CD8-positive, alpha-beta memory T cell (primary cell): ENCODE results near the gene ATP6V1E1. TPM values are rescaled to one million over a fixed set of nuclear protein-coding genes. Genes with fewer than 3 reads are reported as not detected.
A peak's percentile ranks its signal among the peaks of the same experiment; 100 is the strongest.
"Not testable (repeated sequence)": the region's sequence is repeated elsewhere in the genome, so short reads cannot be mapped to it uniquely, and the experiment has no call there.

Source experiments
- CTCF ChIA-PET: fragments of 350-600 bp; sonication (Branson Sonifier 250); formaldehyde crosslinking; loops from one replicate; lab custom pipeline; 2021; ENCODE audit warnings: antibody characterized with exemption; lab: Charles Lee
- POLR2A ChIA-PET: fragments of 350-600 bp; sonication (Branson Sonifier 250); formaldehyde crosslinking; loops from one replicate; lab custom pipeline; 2021; ENCODE audit warnings: antibody characterized with exemption; lab: Charles Lee
- DNase-seq, 5 donors: peaks; one replicate each; pipeline versions ENCODE4 v3.0.0 to v3.0.0-alpha.2; 2020 to 2022; ENCODE audit warnings: mixed read lengths in 1 of 5
- H3K27ac ChIP-seq: one replicate; pipeline ENCODE4 v1.7.0; 2013; ENCODE audit warnings: low read depth, mild to moderate bottlenecking, low read length, moderate library complexity
- H3K27me3 ChIP-seq: 2 replicates; pipeline ENCODE4 v1.7.0; 2013; ENCODE audit warnings: low read length, mild to moderate bottlenecking; ENCODE audit not compliant: insufficient read depth, poor library complexity, severe bottlenecking
- H3K36me3 ChIP-seq: 2 replicates; pipeline ENCODE4 v1.7.0; 2013; ENCODE audit warnings: mild to moderate bottlenecking, low read length, moderate library complexity; ENCODE audit not compliant: insufficient read depth
- H3K4me1 ChIP-seq: 2 replicates; pipeline ENCODE4 v1.7.0; 2013; ENCODE audit warnings: mild to moderate bottlenecking, low read length, moderate library complexity; ENCODE audit not compliant: insufficient read depth
- H3K4me3 ChIP-seq: 2 replicates; pipeline ENCODE4 v1.7.0; 2013; ENCODE audit warnings: mild to moderate bottlenecking, low read length
- H3K9me3 ChIP-seq: 2 replicates; pipeline ENCODE4 v1.7.0; 2013; ENCODE audit warnings: mild to moderate bottlenecking, low read length
- H3K27ac Mint-ChIP-seq, 8 donors: one replicate each; pipeline ENCODE4 v1.8.0; 2020 to 2021; ENCODE audit warnings: mixed read lengths in 8 of 8, mild to moderate bottlenecking in 6 of 8, inconsistent platforms in 3 of 8, moderate library complexity in 3 of 8
- H3K27me3 Mint-ChIP-seq, 2 donors: one replicate each; pipeline ENCODE4 v1.8.0; 2020 to 2021; ENCODE audit warnings: mixed read lengths in 2 of 2, mild to moderate bottlenecking in 1 of 2, moderate library complexity in 1 of 2
- H3K36me3 Mint-ChIP-seq, 3 donors: one replicate each; pipeline ENCODE4 v1.8.0; 2020 to 2021; ENCODE audit warnings: mixed read lengths in 3 of 3, inconsistent platforms in 1 of 3, mild to moderate bottlenecking in 1 of 3
- H3K4me1 Mint-ChIP-seq, 3 donors: one replicate each; pipeline ENCODE4 v1.8.0; 2020 to 2021; ENCODE audit warnings: mixed read lengths in 3 of 3, inconsistent platforms in 1 of 3, mild to moderate bottlenecking in 1 of 3
- H3K4me3 Mint-ChIP-seq, 7 donors: one replicate each; pipeline ENCODE4 v1.8.0; 2020 to 2021; ENCODE audit warnings: mixed read lengths in 7 of 7, mild to moderate bottlenecking in 6 of 7, moderate library complexity in 4 of 7, inconsistent platforms in 2 of 7
- H3K9me3 Mint-ChIP-seq, 5 donors: one replicate each; pipeline ENCODE4 v1.8.0; 2020 to 2022; ENCODE audit warnings: mixed read lengths in 5 of 5, mild to moderate bottlenecking in 3 of 5, moderate library complexity in 2 of 5, inconsistent platforms in 1 of 5
- polyA plus RNA-seq: library from polyadenylated mRNA; unstranded; fragments of 300-500 nt; fragmentation: Illumina TruSeq; gene quantifications from one replicate; pipeline ENCODE4 v1.2.3, GENCODE V29; 2021
- total RNA-seq, 2 experiments: library from RNA; stranded (reverse); gene quantifications; one replicate each; pipeline ENCODE4 v1.2.3, GENCODE V29; 2021

Gene ATP6V1E1
- total and polyA plus RNA-seq, 3 experiments from 2014 or later = 96.0 to 119 (median 97.6) TPM

GRCh38 chr22:17664414-17665055, 36.0 kb upstream of the ATP6V1E1 start:
- peaks cover 13 to 51% (median 20%) of the 10 kb centered on the region in 3 donors for H3K36me3 Mint-ChIP-seq
- H3K4me1 ChIP-seq = no peaks in the 10 kb centered on the region
- H3K9me3 ChIP-seq = no peaks in the 10 kb centered on the region
- H3K4me1 Mint-ChIP-seq = peaks cover 4 to 14% (median 10%) of the 10 kb centered on the region in 3 donors
- H3K27me3 Mint-ChIP-seq = no peaks in the 10 kb centered on the region
- no peak overlapping the region for H3K27ac ChIP-seq
- ChIA-PET POLR2A (no interaction called here), CTCF (no interaction called here)
- H3K4me3 ChIP-seq = no peak overlapping the region
- H3K27me3 ChIP-seq = no peaks in the 10 kb centered on the region
- H3K36me3 ChIP-seq = peaks cover 8% of the 10 kb centered on the region
- no peak for DNase-seq
- H3K9me3 Mint-ChIP-seq = peaks cover 0 to 9% (median 0%) of the 10 kb centered on the region in 5 donors
- peak overlapping the region in 2 of 8 donors; percentile 50 to 76 for H3K27ac Mint-ChIP-seq
- no peak overlapping the region for H3K4me3 Mint-ChIP-seq

GRCh38 chr22:17656870-17657395, 28.4 kb upstream of the ATP6V1E1 start:
- ChIA-PET CTCF (no interaction called here), POLR2A (no interaction called here)
- no peaks in the 10 kb centered on the region for H3K27me3 ChIP-seq
- no peaks in the 10 kb centered on the region for H3K9me3 ChIP-seq
- H3K27me3 Mint-ChIP-seq = no peaks in the 10 kb centered on the region
- no peak overlapping the region for H3K27ac ChIP-seq
- H3K4me3 Mint-ChIP-seq = no peak overlapping the region
- peaks cover 4% of the 10 kb centered on the region for H3K36me3 ChIP-seq
- no peak overlapping the region for H3K4me3 ChIP-seq
- H3K9me3 Mint-ChIP-seq = no peaks in the 10 kb centered on the region
- H3K4me1 ChIP-seq = no peaks in the 10 kb centered on the region
- H3K36me3 Mint-ChIP-seq = peaks cover 0 to 24% (median 7%) of the 10 kb centered on the region in 3 donors
- H3K27ac Mint-ChIP-seq = peak overlapping the region in 1 of 8 donors; percentile 88
- H3K4me1 Mint-ChIP-seq = peaks cover 5 to 9% (median 5%) of the 10 kb centered on the region in 3 donors
- DNase-seq = no peak

GRCh38 chr22:17655289-17655688, 26.7 kb upstream of the ATP6V1E1 start:
- no peak overlapping the region for H3K4me3 Mint-ChIP-seq
- H3K27me3 Mint-ChIP-seq = no peaks in the 10 kb centered on the region
- POLR2A ChIA-PET = no interaction called here
- H3K27ac Mint-ChIP-seq = no peak overlapping the region
- Histone ChIP-seq H3K27me3 (no peaks in the 10 kb centered on the region), H3K9me3 (no peaks in the 10 kb centered on the region), H3K4me3 (no peak overlapping the region), H3K27ac (no peak overlapping the region), H3K4me1 (no peaks in the 10 kb centered on the region), H3K36me3 (peaks cover 4% of the 10 kb centered on the region)
- H3K4me1 Mint-ChIP-seq = peaks cover 5 to 9% (median 5%) of the 10 kb centered on the region in 3 donors
- peaks cover 0 to 22% (median 5%) of the 10 kb centered on the region in 3 donors for H3K36me3 Mint-ChIP-seq
- no peak for DNase-seq
- H3K9me3 Mint-ChIP-seq = no peaks in the 10 kb centered on the region
- CTCF ChIA-PET = no interaction called here

DNA sequence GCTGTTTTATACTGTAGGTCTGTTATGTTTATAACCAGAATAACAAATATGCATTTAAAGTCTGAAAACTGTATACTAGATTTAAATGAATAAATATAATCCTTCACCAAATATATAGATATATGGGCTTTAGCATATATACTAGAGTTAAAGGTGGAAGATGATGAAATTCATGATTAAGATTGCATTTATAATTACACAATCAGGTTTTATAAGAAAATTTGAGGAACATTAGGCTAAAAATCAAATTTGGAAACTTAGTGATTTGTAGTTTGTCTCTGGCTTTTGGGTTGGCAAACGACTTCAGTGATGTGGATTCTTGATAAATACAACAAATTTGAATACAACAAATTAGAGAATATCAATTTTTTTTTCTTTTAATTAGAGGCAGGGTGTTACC, 20.0 kb upstream of the ATP6V1E1 start:
- no peaks in the 10 kb centered on the region for H3K4me1 ChIP-seq
- no peaks in the 10 kb centered on the region for H3K27me3 Mint-ChIP-seq

GRCh38 chr22:17647991-17648390, 19.4 kb upstream of the ATP6V1E1 start:
- CTCF ChIA-PET = no interaction called here
- Histone ChIP-seq H3K27me3 (no peaks in the 10 kb centered on the region), H3K4me1 (no peaks in the 10 kb centered on the region), H3K27ac (no peak overlapping the region), H3K36me3 (no peaks in the 10 kb centered on the region), H3K9me3 (no peaks in the 10 kb centered on the region), H3K4me3 (no peak overlapping the region)
- Mint-ChIP-seq H3K4me3 (no peak overlapping the region), H3K4me1 (peaks cover 11 to 15% (median 11%) of the 10 kb centered on the region in 3 donors), H3K9me3 (no peaks in the 10 kb centered on the region), H3K27ac (no peak overlapping the region), H3K27me3 (no peaks in the 10 kb centered on the region), H3K36me3 (peaks cover 0 to 11% (median 4%) of the 10 kb centered on the region in 3 donors)
- no peak for DNase-seq
- POLR2A ChIA-PET = no interaction called here

More for the DNA sequence above, 20.0 kb upstream of the ATP6V1E1 start:
- peaks cover 15 to 20% (median 15%) of the 10 kb centered on the region in 3 donors for H3K4me1 Mint-ChIP-seq
- Histone ChIP-seq H3K27me3 (no peaks in the 10 kb centered on the region), H3K36me3 (no peaks in the 10 kb centered on the region), H3K4me3 (no peak overlapping the region), H3K27ac (no peak overlapping the region), H3K9me3 (no peaks in the 10 kb centered on the region)
- H3K9me3 Mint-ChIP-seq = no peaks in the 10 kb centered on the region
- H3K4me3 Mint-ChIP-seq = no peak overlapping the region
- CTCF ChIA-PET = no interaction called here
- no peak for DNase-seq
- H3K36me3 Mint-ChIP-seq = peaks cover 0 to 10% (median 7%) of the 10 kb centered on the region in 3 donors
- POLR2A ChIA-PET = no interaction called here
- H3K27ac Mint-ChIP-seq = no peak overlapping the region

DNA sequence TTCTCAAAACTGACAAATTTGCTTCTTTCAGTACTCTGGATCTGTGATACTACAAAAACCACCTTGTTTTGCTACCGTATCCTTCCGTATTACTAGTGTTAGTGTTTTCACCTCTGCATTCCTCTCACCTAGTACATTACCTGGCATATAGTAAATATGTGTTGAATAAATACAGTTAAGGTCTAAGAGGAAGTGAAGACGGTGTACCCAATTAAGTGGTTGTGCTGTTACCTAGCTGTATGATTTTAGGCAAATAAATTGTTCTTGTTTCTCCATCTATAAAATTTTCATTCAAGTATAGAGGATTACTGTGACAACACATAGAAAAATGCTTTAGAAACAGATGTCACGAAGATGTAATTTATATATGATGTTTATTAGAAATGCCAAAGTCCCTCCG, 18.9 kb upstream of the ATP6V1E1 start:
- no peak overlapping the region for H3K27ac Mint-ChIP-seq
- no peaks in the 10 kb centered on the region for H3K27me3 Mint-ChIP-seq
- peaks cover 0 to 14% (median 7%) of the 10 kb centered on the region in 3 donors for H3K36me3 Mint-ChIP-seq
- ChIA-PET POLR2A (no interaction called here), CTCF (no interaction called here)
- H3K27ac ChIP-seq = no peak overlapping the region
- H3K36me3 ChIP-seq = no peaks in the 10 kb centered on the region
- H3K9me3 Mint-ChIP-seq = no peaks in the 10 kb centered on the region
- DNase-seq = no peak
- no peaks in the 10 kb centered on the region for H3K27me3 ChIP-seq
- no peaks in the 10 kb centered on the region for H3K9me3 ChIP-seq
- H3K4me3 ChIP-seq = no peak overlapping the region
- H3K4me3 Mint-ChIP-seq = no peak overlapping the region
- peaks cover 13 to 18% (median 14%) of the 10 kb centered on the region in 3 donors for H3K4me1 Mint-ChIP-seq
- H3K4me1 ChIP-seq = no peaks in the 10 kb centered on the region

DNA sequence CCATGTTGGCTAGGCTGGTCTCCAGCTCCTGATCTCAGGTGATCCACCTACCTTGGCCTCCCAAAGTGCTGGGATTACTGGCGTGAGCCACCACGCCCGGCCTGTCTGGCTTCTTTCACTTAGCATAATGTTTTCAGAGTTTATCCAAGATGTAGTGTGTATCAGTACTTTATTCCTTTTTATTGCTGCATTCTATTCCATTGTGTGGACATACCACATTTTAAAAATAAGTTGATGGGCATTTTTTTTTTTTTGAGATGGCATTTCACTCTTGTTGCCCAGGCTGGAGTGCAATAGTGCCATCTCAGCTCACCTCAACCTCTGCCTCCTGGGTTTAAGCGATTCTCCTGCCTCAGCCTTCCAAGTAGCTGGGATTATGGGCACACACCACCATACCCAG, 13.8 kb upstream of the ATP6V1E1 start:
- DNase-seq, H3K27me3 Mint-ChIP-seq, POLR2A ChIA-PET, H3K36me3 ChIP-seq, CTCF ChIA-PET, H3K9me3 Mint-ChIP-seq, H3K9me3 ChIP-seq, H3K27ac ChIP-seq, H3K27me3 ChIP-seq, H3K4me3 ChIP-seq: not testable (repeated sequence)
- Mint-ChIP-seq H3K27ac (peak overlapping the region in 4 of 8 donors; percentile 45 to 63 (median 62)), H3K4me1 (peaks cover 29 to 45% (median 35%) of the 10 kb centered on the region in 3 donors), H3K36me3 (peaks cover 0 to 31% (median 5%) of the 10 kb centered on the region in 3 donors), H3K4me3 (peak overlapping the region in 1 of 7 donors; percentile 58)
- H3K4me1 ChIP-seq = peaks cover 24% of the 10 kb centered on the region

DNA sequence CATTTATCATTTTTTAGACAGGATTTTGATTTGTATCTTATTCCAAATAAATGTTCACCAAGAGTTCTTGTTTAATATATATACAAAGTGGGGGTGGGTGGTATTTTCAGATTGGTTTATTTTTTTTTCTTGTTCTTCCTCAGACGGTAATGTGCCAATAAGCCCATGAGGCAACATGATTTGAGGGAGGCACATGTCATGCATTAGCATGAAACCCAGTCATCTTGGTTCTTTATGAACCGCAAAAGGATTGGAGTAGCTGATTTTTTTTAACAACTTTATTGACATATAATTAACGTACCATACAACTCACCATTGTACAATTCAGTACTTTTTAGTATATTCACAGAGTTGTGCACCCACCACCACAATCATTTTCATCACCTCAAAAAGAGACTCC, 12.7 kb upstream of the ATP6V1E1 start:
- ChIA-PET CTCF (no interaction called here), POLR2A (interaction anchor here (0.6 kb wide), 1 partner anchor 19 kb away, joined by 3 read pairs; no protein-coding TSS in a partner anchor)
- Mint-ChIP-seq H3K27ac (peak overlapping the region in 6 of 8 donors; percentile 14 to 79 (median 63)), H3K27me3 (peaks cover 0 to 2% of the 10 kb centered on the region in 2 donors), H3K4me1 (peaks cover 28 to 42% (median 33%) of the 10 kb centered on the region in 3 donors), H3K4me3 (peak overlapping the region in 5 of 7 donors; percentile 5 to 60 (median 26)), H3K36me3 (peaks cover 0 to 30% (median 4%) of the 10 kb centered on the region in 3 donors), H3K9me3 (no peaks in the 10 kb centered on the region)
- H3K27ac ChIP-seq = no peak overlapping the region
- peaks cover 25% of the 10 kb centered on the region for H3K4me1 ChIP-seq
- no peaks in the 10 kb centered on the region for H3K27me3 ChIP-seq
- DNase-seq = no peak
- H3K4me3 ChIP-seq = no peak overlapping the region
- no peaks in the 10 kb centered on the region for H3K9me3 ChIP-seq
- H3K36me3 ChIP-seq = no peaks in the 10 kb centered on the region
